Fibroblast of villous mesenchyme (primary cell): ENCODE data around the gene DHRSX. TPM values are rescaled to one million over a fixed set of nuclear protein-coding genes. Genes with fewer than 3 reads are reported as not detected.
"Not testable (repeated sequence)": the region's sequence is repeated elsewhere in the genome, so short reads cannot be mapped to it uniquely, and the experiment has no call there.

Experiments used
- DNase-seq: peaks from one replicate; pipeline ENCODE4 v3.0.0-alpha.2; 2010; ENCODE audit warnings: low read depth
- H3K4me3 ChIP-seq: 2 replicates; pipeline ENCODE4 v1.5.1; 2011; ENCODE audit warnings: low read depth, mild to moderate bottlenecking, low read length
- CTCF ChIP-seq: IDR thresholded peaks from 2 replicates; pipeline ENCODE4 v1.5.1; 2012; ENCODE audit warnings: low read depth, mild to moderate bottlenecking, low read length; ENCODE audit not compliant: insufficient read depth
- total RNA-seq: library from RNA; depleted of rRNA; stranded (reverse); fragments of >200 nt; gene quantifications from 2 replicates; pipeline ENCODE4 v1.2.3, GENCODE V29; 2012

Gene DHRSX
- total RNA-seq, 1 donor, result 24.6 TPM

- no peak for TF ChIP-seq CTCF
- no peak for DNase-seq
- no peak overlapping the region for H3K4me3 ChIP-seq
These were observed 73.6 kb downstream of the DHRSX start for GRCh38 chrX:2427147-2427546.

GRCh38 chrX:2426289-2426882, 74.4 kb downstream of the DHRSX start:
- no peak for DNase-seq
- TF ChIP-seq CTCF, result no peak

DNA sequence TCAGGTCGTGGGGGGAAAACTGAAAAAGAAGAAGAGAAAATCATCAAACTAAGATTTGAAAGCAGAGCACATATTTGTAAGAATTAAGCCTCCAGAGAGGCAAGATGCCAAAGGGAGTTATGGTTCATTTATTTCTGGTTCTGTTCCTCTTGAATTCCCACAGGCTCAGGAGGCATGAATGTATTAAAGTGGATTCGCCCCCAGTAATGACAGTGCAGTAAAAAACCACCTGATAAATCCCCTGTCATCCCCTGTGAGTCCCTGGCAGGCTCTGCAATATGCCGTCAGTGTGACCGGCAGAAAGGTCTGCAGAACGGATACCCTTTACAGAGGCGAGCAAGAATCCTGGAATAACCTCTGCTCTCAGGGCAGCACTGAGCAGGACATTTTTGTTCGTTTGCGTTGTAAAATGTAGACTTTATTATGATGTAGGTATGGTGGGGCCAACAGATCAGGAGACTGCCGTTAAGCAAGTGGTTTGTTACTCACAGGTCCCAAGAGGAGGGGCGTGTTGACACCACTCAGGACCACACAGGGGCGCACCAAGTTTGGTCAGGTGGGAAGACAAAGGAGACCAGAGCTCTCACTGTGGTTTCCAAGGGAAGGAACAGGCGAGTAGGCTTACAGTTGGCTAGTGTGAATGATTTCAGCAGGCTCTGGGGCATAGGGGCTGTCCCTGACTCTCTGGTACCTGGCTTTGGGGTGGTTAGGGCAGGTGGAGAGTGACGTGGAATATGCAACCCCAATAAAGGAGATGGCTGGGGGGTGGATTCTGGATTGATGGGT, 75.3 kb downstream of the DHRSX start:
- no peak for TF ChIP-seq CTCF
- no peak for DNase-seq
- no peak overlapping the region for H3K4me3 ChIP-seq

More at GRCh38 chrX:2426289-2426882, 74.4 kb downstream of the DHRSX start:
- H3K4me3 ChIP-seq, result no peak overlapping the region

GRCh38 chrX:2424317-2424716, 76.5 kb downstream of the DHRSX start:
- no peak overlapping the region for H3K4me3 ChIP-seq
- no peak for TF ChIP-seq CTCF
- no peak for DNase-seq

DNA sequence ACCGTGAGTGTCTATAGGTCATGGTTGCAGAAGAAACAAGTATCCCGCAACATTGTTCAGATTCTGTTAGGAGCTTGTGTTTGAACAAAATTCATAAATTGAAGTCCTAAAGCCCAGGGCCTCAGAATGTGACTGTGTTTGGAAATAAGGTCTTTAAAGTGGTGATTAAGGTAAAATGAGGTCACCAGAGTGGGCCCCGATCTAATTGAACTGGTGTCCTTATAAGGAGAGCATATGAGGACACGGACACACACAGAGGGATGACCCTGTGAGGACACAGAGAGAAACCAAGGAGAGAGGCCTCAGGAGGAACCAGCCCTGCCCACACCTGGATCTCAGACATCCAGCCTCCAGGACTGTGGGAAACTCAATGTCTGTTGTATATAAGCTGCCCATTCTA, 76.9 kb downstream of the DHRSX start:
- H3K4me3 ChIP-seq, result no peak overlapping the region
- TF ChIP-seq CTCF, result no peak
- DNase-seq, result no peak

DNA sequence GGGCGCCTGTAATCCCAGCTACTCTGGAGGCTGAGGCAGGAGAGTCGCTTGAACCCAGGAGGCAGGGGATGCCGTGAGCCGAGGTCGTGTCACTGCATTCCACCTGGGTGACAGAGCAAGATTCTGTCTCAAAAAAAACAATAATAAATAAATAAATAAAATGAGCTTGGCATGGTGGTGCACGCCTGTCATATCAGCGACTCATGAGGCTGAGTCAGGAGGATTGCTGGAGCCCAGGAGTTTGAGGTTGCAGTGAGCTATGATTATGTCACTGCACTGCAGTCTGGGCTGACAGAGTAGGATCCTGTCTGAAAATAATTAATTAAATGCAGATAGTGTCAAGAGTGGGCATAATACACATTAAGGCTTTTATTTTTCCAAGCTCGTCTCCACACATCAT, 77.5 kb downstream of the DHRSX start:
- H3K4me3 ChIP-seq, result no peak overlapping the region
- no peak for TF ChIP-seq CTCF
- DNase-seq, result no peak

- DNase-seq, H3K4me3 ChIP-seq: not testable (repeated sequence)
These were observed 81.4 kb downstream of the DHRSX start for GRCh38 chrX:2419418-2419817.
